Measurements from ENCODE around the gene NR1D2.
A peak's percentile ranks its signal among the peaks of the same experiment; 100 is the strongest.

Gene NR1D2

DNA sequence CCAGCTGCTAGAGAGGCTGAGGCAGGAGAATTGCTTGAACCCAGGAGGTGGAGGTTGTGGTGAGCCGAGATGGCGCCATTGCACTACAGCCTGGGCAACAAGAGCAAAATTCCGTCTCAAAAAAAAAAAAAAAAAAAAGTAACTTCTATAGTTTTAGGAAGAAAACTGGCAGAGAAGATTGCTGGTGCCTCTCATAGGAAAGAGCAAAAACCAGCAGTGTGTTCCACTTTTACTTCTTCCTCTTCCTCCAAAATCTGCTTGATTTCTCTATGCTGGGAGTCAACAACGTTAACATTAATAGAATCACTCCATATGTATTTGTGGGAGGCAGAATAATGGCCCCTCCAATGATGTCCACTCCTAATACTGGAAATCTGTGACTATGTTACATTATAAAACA lies 12.5 kb upstream of the NR1D2 start:
- no peak for DNase-seq

DNA sequence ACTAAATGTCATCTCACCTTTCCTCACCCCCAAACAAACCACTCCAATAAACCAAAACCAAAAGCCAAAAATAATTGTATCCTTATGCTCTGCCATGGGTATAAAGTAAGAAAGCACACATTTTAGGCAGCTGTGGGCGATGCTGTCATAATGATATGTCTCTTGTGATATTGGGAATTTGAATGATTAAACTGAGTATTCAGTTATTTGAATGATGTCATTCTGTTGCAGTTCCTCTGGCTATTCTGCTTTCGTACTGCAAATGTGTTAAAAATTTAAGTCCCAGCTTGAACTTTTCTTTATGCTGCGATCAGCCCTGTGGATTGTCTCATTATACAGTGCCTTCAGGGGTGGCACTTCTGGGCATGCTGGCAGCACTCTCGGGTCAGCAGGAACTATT lies 10.8 kb upstream of the NR1D2 start:
- no peak for DNase-seq

DNA sequence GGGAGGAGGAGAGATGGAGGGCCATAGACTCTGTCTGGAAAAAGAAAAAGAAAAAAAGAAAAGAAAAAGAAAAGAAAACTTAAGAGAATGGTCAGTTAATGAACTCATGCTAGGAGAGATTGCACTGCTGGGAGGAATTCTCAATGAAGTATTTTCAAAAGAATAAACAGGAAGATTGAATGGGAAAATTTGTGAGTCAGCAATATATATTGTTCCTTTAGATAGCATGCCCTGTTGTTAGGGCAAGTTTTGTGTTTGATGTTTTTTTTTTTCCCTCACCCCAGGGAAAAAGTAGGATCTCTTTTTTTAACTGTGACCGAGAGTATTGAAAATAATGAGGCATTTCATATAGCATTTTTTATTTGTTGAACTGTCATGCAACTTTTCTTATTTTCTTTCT lies 7.8 kb upstream of the NR1D2 start:
- DNase-seq: no peak

DNA sequence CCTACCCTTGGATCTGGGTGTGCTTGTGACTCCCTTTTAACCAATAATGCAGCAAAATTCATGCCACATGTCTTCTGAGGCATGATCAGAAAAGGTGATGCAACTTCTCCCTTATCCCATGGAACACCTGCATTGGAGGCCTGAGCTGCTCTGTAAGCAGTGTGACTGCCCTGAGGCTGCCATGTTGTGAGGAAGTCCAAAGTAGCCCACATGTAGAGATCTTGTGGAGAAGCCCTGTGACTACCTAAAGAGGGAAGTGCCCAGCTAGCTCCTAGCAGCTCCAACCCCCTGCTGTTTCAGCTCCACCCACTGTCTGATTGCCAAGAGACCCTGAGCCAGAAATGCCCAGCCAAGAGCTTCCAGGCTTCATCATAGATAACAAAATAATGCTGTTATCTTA lies 6.4 kb upstream of the NR1D2 start:
- DNase-seq: no peak

DNA sequence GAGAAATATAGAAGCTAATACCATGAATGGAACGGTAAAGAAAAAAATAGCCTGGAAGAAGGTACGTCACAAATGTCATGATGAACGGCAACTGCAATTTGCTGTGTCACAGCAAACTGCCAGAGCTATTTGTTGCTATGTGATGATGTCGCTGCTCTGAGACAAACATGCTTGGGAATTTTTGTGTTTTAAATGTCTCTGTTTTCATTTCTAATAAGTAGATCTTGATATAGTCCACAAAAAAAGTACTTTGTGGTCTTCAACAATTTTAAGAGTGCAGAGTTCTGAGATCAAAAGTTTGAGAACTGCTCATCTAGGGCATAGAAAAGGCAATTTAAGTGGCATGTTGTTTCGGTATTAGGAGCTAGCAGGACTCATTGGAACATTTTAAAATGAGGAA lies 4.3 kb upstream of the NR1D2 start:
- no peak for DNase-seq

DNA sequence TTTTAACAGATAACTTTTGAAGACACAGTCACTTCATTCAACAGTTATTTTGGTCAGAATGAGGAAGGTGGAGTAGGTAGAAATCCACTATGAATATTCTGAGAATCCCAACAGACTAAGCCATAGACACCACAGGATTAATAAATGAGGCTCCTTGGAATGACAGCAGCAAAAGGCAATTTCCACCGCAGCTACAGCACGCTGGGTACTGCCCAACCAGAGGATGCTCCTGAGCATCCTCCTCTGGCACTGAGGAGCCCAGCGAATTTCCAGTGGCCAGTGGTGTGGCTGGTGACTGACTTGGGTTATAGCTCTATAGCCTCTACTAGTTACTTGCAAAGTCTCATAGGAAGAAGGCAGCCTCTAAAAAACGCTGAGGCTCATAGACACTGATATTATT lies 3.6 kb upstream of the NR1D2 start:
- no peak for DNase-seq

DNA sequence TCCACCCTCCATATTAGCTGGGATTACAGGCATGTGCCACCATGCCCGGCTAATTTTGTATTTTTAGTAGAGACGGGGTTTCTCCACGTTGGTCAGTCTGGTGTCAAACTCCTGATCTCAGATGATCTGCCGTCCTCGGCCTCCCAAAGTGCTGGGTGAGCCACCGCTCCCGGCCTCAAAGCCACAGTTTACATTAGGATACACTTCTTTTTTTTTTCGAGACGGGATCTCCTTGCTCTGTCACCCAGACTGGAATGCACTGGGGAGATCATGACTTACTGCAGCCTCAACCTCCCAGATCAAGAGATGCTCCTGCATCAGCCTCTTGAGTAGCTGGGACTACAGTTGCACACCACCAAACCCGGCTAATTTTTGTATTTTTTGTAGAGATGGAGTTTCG lies 2.5 kb upstream of the NR1D2 start:
- no peak for DNase-seq

DNA sequence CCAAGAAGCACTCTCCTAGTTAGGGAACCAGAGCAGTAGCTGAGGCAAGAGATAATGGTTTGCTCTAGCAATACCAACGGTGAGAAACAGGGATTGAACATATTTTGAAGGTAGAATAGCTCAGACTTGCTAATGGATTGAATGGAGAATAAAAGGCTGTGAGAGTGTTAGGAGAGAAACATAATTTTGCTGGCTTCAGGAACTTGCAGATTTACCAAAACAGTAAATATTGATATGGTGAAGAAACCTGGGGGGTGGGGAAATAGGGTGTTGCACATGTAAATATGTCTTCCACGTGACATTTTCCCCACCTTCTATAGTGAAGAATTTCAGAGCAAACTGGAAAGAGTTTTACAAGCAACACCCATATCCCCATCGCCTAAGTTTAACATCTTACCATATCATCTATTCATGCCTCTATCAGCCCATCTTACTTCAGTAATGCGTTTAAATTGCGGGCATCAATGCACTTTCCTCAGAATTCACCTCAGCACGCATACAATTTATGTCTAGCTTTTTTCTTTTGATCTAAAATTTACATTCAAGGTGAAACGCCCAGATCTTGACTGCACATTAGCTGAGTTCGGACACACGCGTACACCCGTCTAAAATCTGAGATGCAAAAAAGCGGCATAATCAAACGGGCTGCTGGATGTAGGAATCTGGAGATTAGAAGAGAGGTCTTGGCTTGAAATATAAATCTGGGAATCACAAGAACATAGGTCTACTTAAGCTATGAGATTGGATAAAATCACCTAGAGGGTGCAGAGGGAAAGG lies 891 bp upstream of the NR1D2 start:
- no peak for DNase-seq

DNA sequence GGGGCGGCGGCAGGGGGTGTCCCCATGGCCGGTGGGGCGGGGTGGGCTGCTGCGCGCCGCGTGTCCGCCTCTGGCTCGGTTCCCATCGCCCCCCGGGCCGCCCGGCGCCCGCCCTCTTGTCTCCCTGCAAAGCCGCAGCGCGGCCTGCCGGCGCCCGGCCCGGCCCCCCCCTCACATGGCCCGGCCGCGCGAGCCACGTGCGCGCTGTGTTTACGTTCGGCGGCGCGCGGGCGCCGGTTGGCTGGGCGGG lies 502 bp downstream of the NR1D2 start:
- DNase-seq: no peak

DNA sequence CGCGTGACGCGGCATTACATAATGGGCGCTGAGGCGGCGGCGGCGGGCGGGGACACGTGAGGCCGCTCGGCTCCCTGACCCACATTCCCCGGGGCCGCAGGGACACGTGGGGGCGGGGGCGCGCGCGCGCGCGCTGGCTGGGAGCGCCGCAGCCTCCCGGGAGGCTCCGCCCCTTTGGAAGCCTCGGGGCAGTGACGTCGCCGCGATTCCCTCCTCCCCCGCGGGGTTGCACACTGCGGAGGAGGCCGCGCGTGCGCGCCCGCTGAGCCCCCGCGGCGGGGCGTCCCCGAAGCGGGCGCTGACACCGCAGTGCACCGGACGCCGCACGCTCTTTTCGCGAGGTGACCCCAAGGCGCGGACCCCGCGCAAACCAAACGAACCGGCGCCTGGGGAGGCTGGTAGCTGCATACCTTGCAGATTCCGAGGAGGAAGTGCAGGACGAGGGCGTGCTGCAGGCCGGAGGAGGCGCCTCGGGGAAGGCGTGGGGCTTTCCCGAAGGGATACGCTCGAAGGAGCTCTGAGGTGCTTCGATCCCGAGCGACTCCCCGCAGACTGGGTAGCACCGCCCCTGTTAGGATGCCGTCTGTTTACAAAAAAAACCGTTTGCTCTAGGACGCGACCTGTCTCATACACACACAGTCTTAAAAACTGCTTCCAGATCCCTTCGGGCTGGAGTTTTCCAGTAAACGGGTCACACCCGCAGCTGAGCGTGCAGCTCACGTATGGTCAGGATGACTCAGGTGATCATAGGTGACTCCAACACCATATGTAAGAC lies 1.0 kb downstream of the NR1D2 start:
- DNase-seq: peak; percentile 98

DNA sequence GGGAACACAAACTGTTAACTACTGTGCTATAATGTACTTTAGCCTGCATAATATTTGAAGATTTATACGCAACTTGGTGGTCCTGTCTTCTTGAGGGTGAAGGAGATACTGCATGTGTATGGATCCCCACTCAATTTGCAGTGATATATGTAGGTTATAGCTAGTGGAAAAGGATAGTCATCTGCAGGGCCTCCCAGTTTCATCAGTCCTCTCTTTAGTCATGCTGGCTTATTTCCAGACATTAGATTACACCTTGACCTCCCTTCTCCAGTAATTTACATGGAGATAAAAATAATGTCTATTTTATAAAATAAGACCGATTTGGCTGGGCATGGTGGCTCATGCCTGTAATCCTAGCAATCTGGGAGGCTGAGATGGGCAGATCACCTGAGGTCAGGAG lies 3.7 kb downstream of the NR1D2 start:
- no peak for DNase-seq

DNA sequence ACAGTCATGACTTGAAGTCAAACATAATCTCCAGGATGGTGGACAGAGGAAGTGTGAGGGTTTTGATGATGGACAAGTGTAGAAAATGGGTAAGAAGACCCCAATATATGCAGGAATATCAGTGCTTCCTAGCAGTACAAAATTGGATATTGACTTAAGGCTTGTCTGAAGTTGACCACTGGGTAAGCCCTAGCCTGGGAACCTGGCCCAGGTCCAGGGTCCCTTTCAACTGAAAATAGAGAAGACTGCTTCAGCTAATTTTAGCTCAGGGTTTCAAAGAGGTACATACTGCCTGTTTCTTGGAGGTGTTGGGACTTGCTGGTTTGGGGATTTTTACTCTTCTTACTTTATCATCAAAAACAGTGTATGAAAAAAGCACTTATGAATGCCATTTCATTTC lies 4.7 kb downstream of the NR1D2 start:
- no peak for DNase-seq

DNA sequence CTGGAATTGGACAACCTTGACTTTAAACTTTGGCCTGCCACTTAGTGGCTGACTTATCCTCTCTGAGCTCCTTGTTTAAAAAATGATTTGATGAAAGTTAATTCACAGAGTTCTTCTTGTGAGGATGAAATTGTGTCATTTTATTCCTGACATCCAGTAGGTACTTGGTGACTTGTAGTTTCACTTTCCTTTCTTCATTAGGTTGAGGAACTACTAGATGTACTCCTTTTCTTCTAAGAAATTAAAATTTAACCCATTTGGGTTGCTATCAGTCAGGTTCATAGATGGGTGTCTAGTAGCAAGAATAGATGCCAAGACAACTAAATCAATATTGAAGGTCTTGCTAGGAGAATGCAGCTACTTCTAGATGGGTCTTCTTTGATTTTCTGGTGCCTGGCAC lies 5.2 kb downstream of the NR1D2 start:
- no peak for DNase-seq

DNA sequence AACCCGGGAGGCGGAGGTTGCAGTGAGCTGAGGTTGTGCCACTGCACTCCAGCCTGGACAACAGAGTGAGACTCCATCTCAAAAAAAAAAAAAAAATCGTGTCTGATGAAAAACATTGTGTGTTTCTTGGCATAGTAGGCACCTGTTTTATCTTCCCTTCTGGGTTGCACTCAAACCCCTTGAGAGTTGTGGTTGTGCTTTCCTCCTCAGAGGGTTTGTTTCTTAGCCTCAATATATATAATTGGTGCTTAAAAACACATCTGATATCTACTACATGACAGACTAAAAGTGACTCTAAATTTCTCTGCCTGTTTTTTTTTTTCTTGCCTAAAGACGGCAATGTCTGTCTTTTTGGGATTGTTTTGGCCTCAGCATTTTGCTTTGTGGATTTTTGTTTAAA lies 7.6 kb downstream of the NR1D2 start:
- DNase-seq: no peak

DNA sequence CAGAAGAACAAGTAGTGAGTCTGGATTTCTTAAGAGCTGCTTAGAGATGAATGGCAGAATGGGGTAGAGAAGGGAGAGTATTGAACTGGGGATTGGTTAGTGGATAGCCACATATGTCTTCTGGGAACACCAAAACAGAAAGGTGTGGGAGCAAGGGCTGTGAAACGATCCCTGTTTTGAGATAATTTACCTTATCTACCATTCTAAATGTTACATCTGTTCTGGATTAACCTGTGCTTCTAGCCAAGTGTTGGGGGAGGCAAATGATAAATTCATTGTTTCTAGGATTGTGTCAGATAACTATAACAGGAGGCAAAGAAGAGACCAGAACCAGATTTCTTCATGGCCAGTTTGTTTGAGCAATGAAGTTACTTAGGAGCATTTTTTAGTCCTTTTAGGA lies 8.4 kb downstream of the NR1D2 start:
- DNase-seq: no peak

DNA sequence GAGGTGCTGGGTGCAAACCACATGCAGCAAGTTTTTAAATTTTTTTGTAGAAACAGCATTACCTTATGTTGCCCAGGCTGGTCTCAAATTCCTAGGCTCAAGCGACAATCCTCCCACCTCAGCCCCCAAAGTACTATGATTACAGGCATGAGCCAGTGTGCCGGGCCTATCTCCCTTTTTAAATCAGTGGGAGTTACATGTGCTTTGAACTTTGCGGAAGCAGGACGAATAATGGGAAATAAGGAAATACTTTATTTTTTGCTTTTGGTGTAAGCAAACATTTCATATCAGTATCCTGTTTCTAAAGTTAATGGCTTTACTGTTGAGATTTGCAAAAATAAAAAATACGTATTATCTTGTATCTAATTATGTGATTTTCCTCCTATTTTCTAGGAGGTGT lies 9.1 kb downstream of the NR1D2 start:
- no peak for DNase-seq

DNA sequence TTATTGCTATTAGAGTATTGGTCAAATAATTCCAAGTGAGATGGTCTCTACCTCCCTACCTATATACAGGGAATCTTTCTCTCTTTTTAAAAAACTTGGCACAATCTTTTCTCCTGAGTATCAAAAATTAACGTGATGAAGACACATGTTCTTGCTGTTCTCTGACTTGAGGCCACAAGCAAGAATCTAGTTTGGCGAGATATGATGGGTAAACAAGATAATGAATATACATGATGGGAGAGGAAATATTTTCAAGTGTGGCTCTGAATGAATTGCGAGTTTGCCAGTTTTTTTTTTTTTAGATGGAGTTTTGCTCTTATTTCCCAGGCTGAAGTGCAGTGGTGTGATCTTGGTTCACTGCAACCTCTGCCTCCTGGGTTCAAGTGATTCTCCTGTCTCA lies 11.6 kb downstream of the NR1D2 start:
- no peak for DNase-seq

DNA sequence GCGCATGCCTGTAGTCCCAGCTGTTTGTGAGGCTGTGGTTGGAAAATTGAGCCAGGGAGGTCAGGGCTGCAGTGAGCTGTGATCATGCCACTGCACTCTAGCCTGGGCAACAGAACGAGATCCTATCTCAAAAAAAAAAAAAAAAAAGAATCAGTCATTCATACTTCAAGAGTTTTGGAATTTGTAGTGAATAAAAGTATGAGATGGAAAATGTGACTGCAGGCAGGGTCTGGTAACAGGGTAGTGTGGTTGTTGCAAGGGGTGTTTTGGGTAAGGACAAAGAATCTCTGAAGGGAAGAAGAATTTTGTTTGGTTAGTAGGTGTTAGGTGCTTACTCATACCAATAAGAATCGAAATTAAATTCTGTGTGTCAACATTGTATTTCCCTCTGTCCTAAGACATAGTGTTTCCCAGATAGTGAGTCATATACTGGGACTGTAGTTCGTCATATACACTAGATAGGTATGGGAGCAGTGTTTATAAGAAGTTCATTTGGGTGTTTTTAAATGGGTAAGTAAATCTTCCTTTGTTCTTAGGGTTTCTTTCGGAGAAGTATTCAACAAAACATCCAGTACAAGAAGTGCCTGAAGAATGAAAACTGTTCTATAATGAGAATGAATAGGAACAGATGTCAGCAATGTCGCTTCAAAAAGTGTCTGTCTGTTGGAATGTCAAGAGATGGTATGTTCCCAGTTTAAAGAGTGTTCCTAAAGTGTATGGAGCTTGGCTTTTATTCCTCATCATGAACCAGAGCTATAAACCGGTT lies 14.2 kb downstream of the NR1D2 start:
- DNase-seq: no peak

DNA sequence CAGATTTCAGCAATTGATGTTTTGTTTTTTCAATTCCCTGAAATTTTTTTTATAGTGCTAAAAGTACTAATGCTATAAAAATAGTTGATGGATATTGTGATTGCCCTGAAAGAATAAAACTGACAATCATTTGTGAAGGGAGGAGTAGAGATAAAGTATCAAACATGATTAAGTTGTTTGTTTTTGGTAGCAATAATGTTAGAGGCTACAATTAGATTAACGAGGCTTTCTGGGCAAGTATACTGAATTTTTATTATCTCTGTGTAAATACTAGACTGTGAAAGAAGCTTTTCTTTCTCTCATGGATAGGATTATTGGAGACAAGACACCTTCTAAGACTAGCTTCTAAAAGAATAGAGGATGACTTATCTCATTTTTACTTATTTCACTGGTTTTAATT lies 15.6 kb downstream of the NR1D2 start:
- DNase-seq: no peak

DNA sequence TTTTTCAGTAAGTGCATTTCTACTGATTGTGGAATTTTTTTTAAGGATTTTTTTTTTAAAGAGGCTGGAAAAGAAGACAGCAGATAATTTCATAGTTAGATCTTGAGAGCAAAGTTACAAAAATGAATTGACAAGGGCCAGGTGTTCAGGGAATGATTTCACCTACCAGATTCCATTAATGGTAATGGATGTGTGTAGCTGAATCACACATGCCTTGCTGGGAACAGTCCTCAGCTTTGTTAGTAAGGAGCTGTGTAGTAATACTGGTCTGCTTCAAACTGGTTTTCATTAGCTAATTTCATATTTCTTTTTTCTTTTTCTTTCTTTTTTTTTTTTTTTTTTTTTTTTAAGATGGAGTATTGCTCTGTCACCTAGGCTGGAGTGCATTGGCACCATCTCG lies 16.0 kb downstream of the NR1D2 start:
- no peak for DNase-seq

DNA sequence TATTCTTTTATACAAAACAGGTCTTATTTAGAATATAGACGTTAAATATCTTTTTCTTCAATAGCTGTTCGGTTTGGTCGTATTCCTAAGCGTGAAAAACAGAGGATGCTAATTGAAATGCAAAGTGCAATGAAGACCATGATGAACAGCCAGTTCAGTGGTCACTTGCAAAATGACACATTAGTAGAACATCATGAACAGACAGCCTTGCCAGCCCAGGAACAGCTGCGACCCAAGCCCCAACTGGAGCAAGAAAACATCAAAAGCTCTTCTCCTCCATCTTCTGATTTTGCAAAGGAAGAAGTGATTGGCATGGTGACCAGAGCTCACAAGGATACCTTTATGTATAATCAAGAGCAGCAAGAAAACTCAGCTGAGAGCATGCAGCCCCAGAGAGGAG lies 16.8 kb downstream of the NR1D2 start:
- DNase-seq: no peak

DNA sequence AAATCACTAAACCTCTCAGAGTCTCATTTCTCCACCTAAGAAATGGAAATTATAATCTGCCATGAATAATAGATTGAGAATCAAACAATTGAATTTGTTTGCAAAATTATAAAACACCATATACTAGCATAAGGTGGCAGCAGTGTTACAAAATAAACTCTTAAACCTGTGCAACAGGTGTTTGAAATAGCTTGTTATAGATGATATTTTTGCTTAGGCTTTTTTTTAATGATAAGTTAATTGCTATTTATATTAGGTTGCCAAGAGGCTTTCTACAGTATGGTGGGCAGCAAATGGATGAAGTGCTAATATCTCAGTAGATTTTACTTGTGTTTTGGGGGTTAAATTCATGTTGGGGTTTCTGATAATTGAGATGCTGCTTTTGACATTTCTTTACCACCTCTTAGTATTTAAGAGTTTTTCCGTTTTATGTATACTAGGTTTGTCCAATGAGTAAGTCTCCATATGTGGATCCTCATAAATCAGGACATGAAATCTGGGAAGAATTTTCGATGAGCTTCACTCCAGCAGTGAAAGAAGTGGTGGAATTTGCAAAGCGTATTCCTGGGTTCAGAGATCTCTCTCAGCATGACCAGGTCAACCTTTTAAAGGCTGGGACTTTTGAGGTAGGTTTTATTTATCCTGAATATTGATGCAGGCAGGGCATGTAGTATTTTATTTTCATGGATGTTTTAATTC lies 19.6 kb downstream of the NR1D2 start:
- no peak for DNase-seq

DNA sequence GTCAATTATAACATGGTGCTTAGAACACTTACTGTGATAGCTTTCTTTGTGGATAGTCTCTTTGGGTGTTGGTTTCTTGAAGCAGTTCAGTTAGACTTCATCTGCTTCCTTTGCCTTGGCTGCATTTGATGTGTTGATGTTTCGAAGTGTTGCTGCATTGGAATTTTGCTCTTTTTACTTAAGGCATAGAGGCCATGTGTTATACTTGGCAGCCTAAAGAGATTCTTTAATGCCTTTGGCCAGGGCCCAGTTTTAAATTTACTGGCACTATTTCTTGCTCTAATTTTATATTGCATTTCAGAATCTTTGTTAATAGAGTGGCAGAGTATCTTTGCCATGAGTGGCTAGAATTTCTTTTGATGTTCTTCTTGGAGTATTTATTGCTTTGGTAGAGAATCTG lies 21.2 kb downstream of the NR1D2 start:
- DNase-seq: no peak
